ENCODE results near the gene IQSEC3.

IQSEC3 gene

GRCh38 chr12:167959-168600 lies 101.5 kb downstream of the IQSEC3 start:
- Histone ChIP-seq H3K4me1 (ENCODE audit: insufficient read depth, poor library complexity, severe bottlenecking) (no peaks in the 10 kb centered on the region), H3K27ac (ENCODE audit: poor library complexity, severe bottlenecking) (no peak overlapping the region), H3K36me3 (ENCODE audit: low read depth) (no peaks in the 10 kb centered on the region), H3K27me3 (ENCODE audit: insufficient read depth, poor library complexity, severe bottlenecking) (no peaks in the 10 kb centered on the region), H3K4me3 (ENCODE audit: severe bottlenecking) (no peak overlapping the region), H3K9me3 (ENCODE audit: severe bottlenecking) (no peaks in the 10 kb centered on the region)
- DNase-seq (ENCODE audit: low spot score) (no peak), ATAC-seq (ENCODE audit: low read depth) (no peak)
- no peak for TF ChIP-seq CTCF (IDR thresholded peaks at IDR 0.05; ENCODE audit: poor library complexity, severe bottlenecking)

- no peak overlapping the region for H3K27ac ChIP-seq (ENCODE audit: poor library complexity, severe bottlenecking)
- H3K27me3 ChIP-seq (ENCODE audit: insufficient read depth, poor library complexity, severe bottlenecking) = no peaks in the 10 kb centered on the region
- ATAC-seq (ENCODE audit: low read depth) = no peak
- TF ChIP-seq CTCF (IDR thresholded peaks at IDR 0.05; ENCODE audit: poor library complexity, severe bottlenecking) = no peak
- DNase-seq (ENCODE audit: low spot score) = no peak
- H3K36me3 ChIP-seq (ENCODE audit: low read depth) = no peaks in the 10 kb centered on the region
- H3K4me3 ChIP-seq (ENCODE audit: severe bottlenecking) = no peak overlapping the region
- no peaks in the 10 kb centered on the region for H3K9me3 ChIP-seq (ENCODE audit: severe bottlenecking)
- H3K4me1 ChIP-seq (ENCODE audit: insufficient read depth, poor library complexity, severe bottlenecking) = no peaks in the 10 kb centered on the region
These were observed 102.4 kb downstream of the IQSEC3 start for GRCh38 chr12:168763-169525.

GRCh38 chr12:169528-170370 lies 103.2 kb downstream of the IQSEC3 start:
- H3K27me3 ChIP-seq (ENCODE audit: insufficient read depth, poor library complexity, severe bottlenecking) = no peaks in the 10 kb centered on the region
- H3K9me3 ChIP-seq (ENCODE audit: severe bottlenecking) = no peaks in the 10 kb centered on the region
- no peaks in the 10 kb centered on the region for H3K36me3 ChIP-seq (ENCODE audit: low read depth)
- no peaks in the 10 kb centered on the region for H3K4me1 ChIP-seq (ENCODE audit: insufficient read depth, poor library complexity, severe bottlenecking)
- ATAC-seq (ENCODE audit: low read depth) (peak; percentile 46; the same call in 2 of the 3 replicates), DNase-seq (ENCODE audit: low spot score) (no peak)
- H3K27ac ChIP-seq (ENCODE audit: poor library complexity, severe bottlenecking) = no peak overlapping the region
- H3K4me3 ChIP-seq (ENCODE audit: severe bottlenecking) = no peak overlapping the region
- no peak for TF ChIP-seq CTCF (IDR thresholded peaks at IDR 0.05; ENCODE audit: poor library complexity, severe bottlenecking)

- no peaks in the 10 kb centered on the region for H3K9me3 ChIP-seq (ENCODE audit: severe bottlenecking)
- DNase-seq (ENCODE audit: low spot score) (no peak), ATAC-seq (ENCODE audit: low read depth) (no peak)
- H3K36me3 ChIP-seq (ENCODE audit: low read depth) = no peaks in the 10 kb centered on the region
- H3K27ac ChIP-seq (ENCODE audit: poor library complexity, severe bottlenecking) = no peak overlapping the region
- no peaks in the 10 kb centered on the region for H3K27me3 ChIP-seq (ENCODE audit: insufficient read depth, poor library complexity, severe bottlenecking)
- H3K4me1 ChIP-seq (ENCODE audit: insufficient read depth, poor library complexity, severe bottlenecking) = no peaks in the 10 kb centered on the region
- no peak for TF ChIP-seq CTCF (IDR thresholded peaks at IDR 0.05; ENCODE audit: poor library complexity, severe bottlenecking)
- H3K4me3 ChIP-seq (ENCODE audit: severe bottlenecking) = no peak overlapping the region
These were observed 104.0 kb downstream of the IQSEC3 start for GRCh38 chr12:170371-171225.

All from RWPE2 (cell line).